ENCODE data around the gene PALMD.
A peak's percentile ranks its signal among the peaks of the same experiment; 100 is the strongest.

Gene PALMD

GRCh38 chr1:99661780-99662179 is 15.9 kb downstream of the PALMD start:
- Histone ChIP-seq H3K36me3 (ENCODE audit: control insufficient read depth in 1 of 2, insufficient read depth in 2 of 2, low read length in 2 of 2) (no peaks in the 10 kb centered on the region), H3K27ac (ENCODE audit: low read length) (peak overlapping the region; percentile 70), H3K4me1 (ENCODE audit: control insufficient read depth in 1 of 2, insufficient read depth in 2 of 2, low read length in 2 of 2) (peaks cover 0 to 10% of the 10 kb centered on the region in 2 donors), H3K4me3 (ENCODE audit: low read depth in 1 of 2, low read length in 2 of 2) (no peak overlapping the region), H3K9me3 (ENCODE audit: control insufficient read depth in 1 of 2, low read length in 2 of 2) (no peaks in the 10 kb centered on the region), H3K27me3 (ENCODE audit: low read depth, low read length) (no peaks in the 10 kb centered on the region)

GRCh38 chr1:99662539-99663080 is 16.7 kb downstream of the PALMD start:
- Histone ChIP-seq H3K4me3 (ENCODE audit: low read depth in 1 of 2, low read length in 2 of 2) (no peak overlapping the region), H3K27ac (ENCODE audit: low read length) (peak overlapping the region; percentile 70), H3K4me1 (ENCODE audit: control insufficient read depth in 1 of 2, insufficient read depth in 2 of 2, low read length in 2 of 2) (peaks cover 0 to 10% of the 10 kb centered on the region in 2 donors), H3K27me3 (ENCODE audit: low read depth, low read length) (no peaks in the 10 kb centered on the region), H3K9me3 (ENCODE audit: control insufficient read depth in 1 of 2, low read length in 2 of 2) (no peaks in the 10 kb centered on the region), H3K36me3 (ENCODE audit: control insufficient read depth in 1 of 2, insufficient read depth in 2 of 2, low read length in 2 of 2) (no peaks in the 10 kb centered on the region)

GRCh38 chr1:99663501-99663900 is 17.6 kb downstream of the PALMD start:
- Histone ChIP-seq H3K9me3 (ENCODE audit: control insufficient read depth in 1 of 2, low read length in 2 of 2) (no peaks in the 10 kb centered on the region), H3K4me1 (ENCODE audit: control insufficient read depth in 1 of 2, insufficient read depth in 2 of 2, low read length in 2 of 2) (peaks cover 0 to 10% of the 10 kb centered on the region in 2 donors), H3K27ac (ENCODE audit: low read length) (no peak overlapping the region), H3K4me3 (ENCODE audit: low read depth in 1 of 2, low read length in 2 of 2) (no peak overlapping the region), H3K27me3 (ENCODE audit: low read depth, low read length) (no peaks in the 10 kb centered on the region), H3K36me3 (ENCODE audit: control insufficient read depth in 1 of 2, insufficient read depth in 2 of 2, low read length in 2 of 2) (no peaks in the 10 kb centered on the region)

GRCh38 chr1:99665212-99665611 is 19.3 kb downstream of the PALMD start:
- Histone ChIP-seq H3K4me1 (ENCODE audit: control insufficient read depth in 1 of 2, insufficient read depth in 2 of 2, low read length in 2 of 2) (peaks cover 0 to 4% of the 10 kb centered on the region in 2 donors), H3K36me3 (ENCODE audit: control insufficient read depth in 1 of 2, insufficient read depth in 2 of 2, low read length in 2 of 2) (peaks cover 0 to 5% of the 10 kb centered on the region in 2 donors), H3K27me3 (ENCODE audit: low read depth, low read length) (no peaks in the 10 kb centered on the region), H3K4me3 (ENCODE audit: low read depth in 1 of 2, low read length in 2 of 2) (no peak overlapping the region), H3K9me3 (ENCODE audit: control insufficient read depth in 1 of 2, low read length in 2 of 2) (no peaks in the 10 kb centered on the region), H3K27ac (ENCODE audit: low read length) (no peak overlapping the region)

GRCh38 chr1:99669376-99669775 is 23.5 kb downstream of the PALMD start:
- no peak overlapping the region for H3K4me3 ChIP-seq (ENCODE audit: low read depth in 1 of 2, low read length in 2 of 2)
- no peaks in the 10 kb centered on the region for H3K27me3 ChIP-seq (ENCODE audit: low read depth, low read length)
- H3K4me1 ChIP-seq (ENCODE audit: control insufficient read depth in 1 of 2, insufficient read depth in 2 of 2, low read length in 2 of 2): peaks cover 0 to 2% of the 10 kb centered on the region in 2 donors
- no peaks in the 10 kb centered on the region for H3K9me3 ChIP-seq (ENCODE audit: control insufficient read depth in 1 of 2, low read length in 2 of 2)
- peaks cover 0 to 5% of the 10 kb centered on the region in 2 donors for H3K36me3 ChIP-seq (ENCODE audit: control insufficient read depth in 1 of 2, insufficient read depth in 2 of 2, low read length in 2 of 2)
- no peak overlapping the region for H3K27ac ChIP-seq (ENCODE audit: low read length)

- Histone ChIP-seq H3K36me3 (ENCODE audit: control insufficient read depth in 1 of 2, insufficient read depth in 2 of 2, low read length in 2 of 2) (peaks cover 0 to 5% of the 10 kb centered on the region in 2 donors), H3K4me3 (ENCODE audit: low read depth in 1 of 2, low read length in 2 of 2) (no peak overlapping the region), H3K27me3 (ENCODE audit: low read depth, low read length) (no peaks in the 10 kb centered on the region), H3K9me3 (ENCODE audit: control insufficient read depth in 1 of 2, low read length in 2 of 2) (no peaks in the 10 kb centered on the region), H3K27ac (ENCODE audit: low read length) (no peak overlapping the region), H3K4me1 (ENCODE audit: control insufficient read depth in 1 of 2, insufficient read depth in 2 of 2, low read length in 2 of 2) (peaks cover 0 to 2% of the 10 kb centered on the region in 2 donors)
These were observed 23.9 kb downstream of the PALMD start for GRCh38 chr1:99669821-99670220.

GRCh38 chr1:99670583-99670982 is 24.7 kb downstream of the PALMD start:
- H3K4me3 ChIP-seq (ENCODE audit: low read depth in 1 of 2, low read length in 2 of 2): no peak overlapping the region
- no peaks in the 10 kb centered on the region for H3K27me3 ChIP-seq (ENCODE audit: low read depth, low read length)
- peaks cover 0 to 2% of the 10 kb centered on the region in 2 donors for H3K4me1 ChIP-seq (ENCODE audit: control insufficient read depth in 1 of 2, insufficient read depth in 2 of 2, low read length in 2 of 2)
- peaks cover 0 to 5% of the 10 kb centered on the region in 2 donors for H3K36me3 ChIP-seq (ENCODE audit: control insufficient read depth in 1 of 2, insufficient read depth in 2 of 2, low read length in 2 of 2)
- H3K27ac ChIP-seq (ENCODE audit: low read length): no peak overlapping the region
- no peaks in the 10 kb centered on the region for H3K9me3 ChIP-seq (ENCODE audit: control insufficient read depth in 1 of 2, low read length in 2 of 2)

- Histone ChIP-seq H3K27ac (ENCODE audit: low read length) (no peak overlapping the region), H3K4me1 (ENCODE audit: control insufficient read depth in 1 of 2, insufficient read depth in 2 of 2, low read length in 2 of 2) (peaks cover 0 to 2% of the 10 kb centered on the region in 2 donors), H3K4me3 (ENCODE audit: low read depth in 1 of 2, low read length in 2 of 2) (no peak overlapping the region), H3K36me3 (ENCODE audit: control insufficient read depth in 1 of 2, insufficient read depth in 2 of 2, low read length in 2 of 2) (peaks cover 0 to 5% of the 10 kb centered on the region in 2 donors), H3K9me3 (ENCODE audit: control insufficient read depth in 1 of 2, low read length in 2 of 2) (no peaks in the 10 kb centered on the region), H3K27me3 (ENCODE audit: low read depth, low read length) (no peaks in the 10 kb centered on the region)
These were observed 26.1 kb downstream of the PALMD start for GRCh38 chr1:99672038-99672437.

GRCh38 chr1:99672530-99673213 is 26.8 kb downstream of the PALMD start:
- H3K9me3 ChIP-seq (ENCODE audit: control insufficient read depth in 1 of 2, low read length in 2 of 2): no peaks in the 10 kb centered on the region
- no peak overlapping the region for H3K4me3 ChIP-seq (ENCODE audit: low read depth in 1 of 2, low read length in 2 of 2)
- H3K27ac ChIP-seq (ENCODE audit: low read length): no peak overlapping the region
- H3K36me3 ChIP-seq (ENCODE audit: control insufficient read depth in 1 of 2, insufficient read depth in 2 of 2, low read length in 2 of 2): peaks cover 0 to 5% of the 10 kb centered on the region in 2 donors
- no peaks in the 10 kb centered on the region for H3K27me3 ChIP-seq (ENCODE audit: low read depth, low read length)
- peaks cover 0 to 2% of the 10 kb centered on the region in 2 donors for H3K4me1 ChIP-seq (ENCODE audit: control insufficient read depth in 1 of 2, insufficient read depth in 2 of 2, low read length in 2 of 2)

GRCh38 chr1:99673315-99673714 is 27.4 kb downstream of the PALMD start:
- Histone ChIP-seq H3K36me3 (ENCODE audit: control insufficient read depth in 1 of 2, insufficient read depth in 2 of 2, low read length in 2 of 2) (peaks cover 0 to 5% of the 10 kb centered on the region in 2 donors), H3K4me3 (ENCODE audit: low read depth in 1 of 2, low read length in 2 of 2) (no peak overlapping the region), H3K27me3 (ENCODE audit: low read depth, low read length) (no peaks in the 10 kb centered on the region), H3K9me3 (ENCODE audit: control insufficient read depth in 1 of 2, low read length in 2 of 2) (no peaks in the 10 kb centered on the region), H3K27ac (ENCODE audit: low read length) (no peak overlapping the region), H3K4me1 (ENCODE audit: control insufficient read depth in 1 of 2, insufficient read depth in 2 of 2, low read length in 2 of 2) (peaks cover 0 to 2% of the 10 kb centered on the region in 2 donors)

- Histone ChIP-seq H3K9me3 (ENCODE audit: control insufficient read depth in 1 of 2, low read length in 2 of 2) (no peaks in the 10 kb centered on the region), H3K4me1 (ENCODE audit: control insufficient read depth in 1 of 2, insufficient read depth in 2 of 2, low read length in 2 of 2) (peaks cover 0 to 2% of the 10 kb centered on the region in 2 donors), H3K27me3 (ENCODE audit: low read depth, low read length) (no peaks in the 10 kb centered on the region), H3K4me3 (ENCODE audit: low read depth in 1 of 2, low read length in 2 of 2) (no peak overlapping the region), H3K36me3 (ENCODE audit: control insufficient read depth in 1 of 2, insufficient read depth in 2 of 2, low read length in 2 of 2) (peaks cover 0 to 5% of the 10 kb centered on the region in 2 donors), H3K27ac (ENCODE audit: low read length) (no peak overlapping the region)
These were observed 28.5 kb downstream of the PALMD start for GRCh38 chr1:99674115-99675064.
